ENCODE data around the gene APMAP.

APMAP gene

DNA sequence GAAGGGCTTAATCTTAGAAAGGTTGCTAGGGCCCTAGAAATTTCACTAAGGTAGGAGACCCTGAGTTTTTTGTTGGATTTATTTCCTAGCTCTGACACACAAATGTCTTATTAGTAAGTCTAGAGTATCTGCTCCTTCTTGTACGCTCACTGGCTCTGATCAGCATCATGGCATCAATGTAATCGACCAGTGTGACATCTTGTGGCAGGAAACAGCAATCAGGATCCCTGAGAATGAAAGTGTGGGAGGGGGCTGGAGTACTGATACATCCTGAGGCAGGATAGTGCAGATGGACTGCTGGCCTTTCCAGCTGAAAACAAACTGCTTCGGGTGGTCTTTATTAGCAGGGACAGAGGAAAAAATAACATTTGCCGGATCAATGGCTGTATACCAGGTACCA lies 53.5 kb downstream of the APMAP start:
- H3K9me3 ChIP-seq (ENCODE audit: severe bottlenecking) = peaks cover 4% of the 10 kb centered on the region
- no peak for DNase-seq (ENCODE audit: low spot score)
- no peak for ATAC-seq (ENCODE audit: low read depth)
- TF ChIP-seq, protein P1, sequence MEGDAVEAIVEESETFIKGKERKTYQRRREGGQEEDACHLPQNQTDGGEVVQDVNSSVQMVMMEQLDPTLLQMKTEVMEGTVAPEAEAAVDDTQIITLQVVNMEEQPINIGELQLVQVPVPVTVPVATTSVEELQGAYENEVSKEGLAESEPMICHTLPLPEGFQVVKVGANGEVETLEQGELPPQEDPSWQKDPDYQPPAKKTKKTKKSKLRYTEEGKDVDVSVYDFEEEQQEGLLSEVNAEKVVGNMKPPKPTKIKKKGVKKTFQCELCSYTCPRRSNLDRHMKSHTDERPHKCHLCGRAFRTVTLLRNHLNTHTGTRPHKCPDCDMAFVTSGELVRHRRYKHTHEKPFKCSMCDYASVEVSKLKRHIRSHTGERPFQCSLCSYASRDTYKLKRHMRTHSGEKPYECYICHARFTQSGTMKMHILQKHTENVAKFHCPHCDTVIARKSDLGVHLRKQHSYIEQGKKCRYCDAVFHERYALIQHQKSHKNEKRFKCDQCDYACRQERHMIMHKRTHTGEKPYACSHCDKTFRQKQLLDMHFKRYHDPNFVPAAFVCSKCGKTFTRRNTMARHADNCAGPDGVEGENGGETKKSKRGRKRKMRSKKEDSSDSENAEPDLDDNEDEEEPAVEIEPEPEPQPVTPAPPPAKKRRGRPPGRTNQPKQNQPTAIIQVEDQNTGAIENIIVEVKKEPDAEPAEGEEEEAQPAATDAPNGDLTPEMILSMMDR (IDR thresholded peaks at IDR 0.05; ENCODE audit: poor library complexity, severe bottlenecking) = no peak
- H3K4me3 ChIP-seq (ENCODE audit: severe bottlenecking) = no peak overlapping the region
- no peaks in the 10 kb centered on the region for H3K4me1 ChIP-seq (ENCODE audit: insufficient read depth, poor library complexity, severe bottlenecking)
- H3K27ac ChIP-seq (ENCODE audit: poor library complexity, severe bottlenecking) = no peak overlapping the region
- H3K27me3 ChIP-seq (ENCODE audit: insufficient read depth, poor library complexity, severe bottlenecking) = no peaks in the 10 kb centered on the region
- H3K36me3 ChIP-seq (ENCODE audit: low read depth) = no peaks in the 10 kb centered on the region

DNA sequence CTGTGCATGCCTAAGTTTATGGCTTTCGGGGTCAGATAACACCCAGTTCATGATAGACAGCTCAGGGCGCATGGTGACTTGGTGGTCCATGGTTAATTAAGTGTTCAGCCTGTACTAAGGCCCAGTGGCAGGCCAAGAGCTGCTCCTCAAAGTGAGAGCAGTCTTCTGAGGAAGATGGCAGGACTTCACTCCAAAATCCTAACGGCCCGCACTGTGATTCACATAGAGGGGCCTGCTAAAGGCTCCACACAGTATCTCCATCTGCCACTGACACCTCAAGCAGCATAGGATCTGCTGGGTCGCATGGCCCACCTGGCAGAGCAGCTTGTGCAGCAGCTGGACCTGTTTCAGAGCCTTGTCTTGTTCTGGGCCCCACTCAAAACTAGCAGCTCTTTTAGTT lies 54.1 kb downstream of the APMAP start:
- no peaks in the 10 kb centered on the region for H3K4me1 ChIP-seq (ENCODE audit: insufficient read depth, poor library complexity, severe bottlenecking)
- DNase-seq (ENCODE audit: low spot score) (peak; percentile 27), ATAC-seq (ENCODE audit: low read depth) (no peak)
- peaks cover 4% of the 10 kb centered on the region for H3K9me3 ChIP-seq (ENCODE audit: severe bottlenecking)
- H3K4me3 ChIP-seq (ENCODE audit: severe bottlenecking) = no peak overlapping the region
- no peaks in the 10 kb centered on the region for H3K27me3 ChIP-seq (ENCODE audit: insufficient read depth, poor library complexity, severe bottlenecking)
- TF ChIP-seq, protein P1 (IDR thresholded peaks at IDR 0.05; ENCODE audit: poor library complexity, severe bottlenecking) = no peak
- H3K27ac ChIP-seq (ENCODE audit: poor library complexity, severe bottlenecking) = no peak overlapping the region
- H3K36me3 ChIP-seq (ENCODE audit: low read depth) = no peaks in the 10 kb centered on the region

DNA sequence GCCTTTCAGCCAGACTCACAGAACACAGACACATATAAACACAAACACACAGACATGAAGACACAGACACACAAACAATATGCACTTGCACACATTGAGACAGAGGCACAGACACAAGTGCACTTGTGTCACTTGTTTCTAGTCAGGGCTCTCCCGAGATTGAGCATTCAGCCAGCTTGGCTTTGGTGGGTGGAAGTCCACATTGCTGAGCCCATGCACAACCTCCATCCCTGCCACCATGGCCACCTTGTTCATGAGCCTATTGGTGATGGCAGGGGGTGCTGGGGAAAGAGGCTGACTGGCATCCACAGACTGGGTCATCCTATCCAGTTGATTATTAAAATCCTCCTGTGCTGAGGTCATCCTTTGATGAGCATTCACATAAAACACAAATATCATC lies 55.0 kb downstream of the APMAP start:
- DNase-seq (ENCODE audit: low spot score) (no peak), ATAC-seq (ENCODE audit: low read depth) (no peak)
- H3K4me3 ChIP-seq (ENCODE audit: severe bottlenecking) = no peak overlapping the region
- H3K36me3 ChIP-seq (ENCODE audit: low read depth) = no peaks in the 10 kb centered on the region
- no peak overlapping the region for H3K27ac ChIP-seq (ENCODE audit: poor library complexity, severe bottlenecking)
- H3K4me1 ChIP-seq (ENCODE audit: insufficient read depth, poor library complexity, severe bottlenecking) = no peaks in the 10 kb centered on the region
- H3K27me3 ChIP-seq (ENCODE audit: insufficient read depth, poor library complexity, severe bottlenecking) = no peaks in the 10 kb centered on the region
- peaks cover 4% of the 10 kb centered on the region for H3K9me3 ChIP-seq (ENCODE audit: severe bottlenecking)
- TF ChIP-seq, protein P1 (IDR thresholded peaks at IDR 0.05; ENCODE audit: poor library complexity, severe bottlenecking) = no peak

DNA sequence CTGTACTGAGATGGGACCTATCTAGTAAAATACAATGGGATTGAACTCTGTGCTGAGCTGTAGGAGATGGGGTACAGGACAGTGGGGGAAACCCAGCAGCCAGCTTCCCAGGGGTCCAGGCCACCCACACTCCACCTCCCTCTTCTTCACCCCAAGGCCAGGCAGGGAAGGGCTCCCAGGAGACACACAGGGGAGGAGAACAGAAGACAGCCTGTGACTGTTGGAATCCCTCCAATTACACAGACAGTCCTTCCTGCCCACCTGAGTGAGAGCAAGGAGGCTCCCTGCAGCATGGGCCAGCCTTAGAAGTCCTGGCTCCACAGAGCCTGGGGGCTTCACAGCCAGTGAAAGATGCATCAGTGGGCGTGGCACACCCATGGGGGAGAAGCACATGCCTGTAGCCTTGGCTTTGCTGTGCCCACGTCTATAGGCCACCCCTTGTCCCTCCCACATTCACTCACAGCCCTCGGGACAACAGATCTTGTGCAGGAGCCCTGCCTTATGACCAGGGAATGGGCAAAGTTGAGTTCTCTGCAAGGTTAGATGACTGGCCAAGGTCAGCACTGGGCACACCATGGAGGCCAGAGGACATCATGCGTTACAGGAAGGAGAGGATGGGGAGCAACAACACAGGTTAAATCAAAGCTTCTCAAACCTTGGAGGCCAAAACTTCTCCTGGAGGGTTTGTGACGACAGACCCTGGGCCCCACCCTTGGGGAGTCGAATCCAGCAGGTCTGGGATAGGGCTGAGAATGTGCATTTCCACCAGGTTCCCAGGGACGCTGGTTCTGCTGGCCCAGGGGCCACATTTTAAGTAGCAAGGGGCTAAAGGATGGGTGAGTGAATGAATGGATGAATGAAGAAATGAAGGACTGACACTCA lies 55.8 kb downstream of the APMAP start:
- TF ChIP-seq, protein P1 (IDR thresholded peaks at IDR 0.05; ENCODE audit: poor library complexity, severe bottlenecking) = no peak
- no peaks in the 10 kb centered on the region for H3K27me3 ChIP-seq (ENCODE audit: insufficient read depth, poor library complexity, severe bottlenecking)
- no peaks in the 10 kb centered on the region for H3K4me1 ChIP-seq (ENCODE audit: insufficient read depth, poor library complexity, severe bottlenecking)
- DNase-seq (ENCODE audit: low spot score) = no peak
- no peaks in the 10 kb centered on the region for H3K36me3 ChIP-seq (ENCODE audit: low read depth)
- no peak for ATAC-seq (ENCODE audit: low read depth)
- no peak overlapping the region for H3K27ac ChIP-seq (ENCODE audit: poor library complexity, severe bottlenecking)
- no peak overlapping the region for H3K4me3 ChIP-seq (ENCODE audit: severe bottlenecking)
- peaks cover 4% of the 10 kb centered on the region for H3K9me3 ChIP-seq (ENCODE audit: severe bottlenecking)

Measured in RWPE2 (cell line).